Measurements from ENCODE around the gene CDK2. TPM values are rescaled to one million over a fixed set of nuclear protein-coding genes. Genes with fewer than 3 reads are reported as not detected.
A peak's percentile ranks its signal among the peaks of the same experiment; 100 is the strongest.

Gene CDK2
- total and polyA plus RNA-seq, 9 of the 15 experiments (the other 6 are each of a cell fraction or from before 2014, with no cell fraction given) = 17.4 to 213 (median 109) TPM

- TF ChIP-seq ZBTB40 (IDR thresholded peaks at IDR 0.05) = 0 out of 2 replicates have a peak, but pooled peaks have one; percentile 30
- TF ChIP-seq ZBTB40 (CRISPR knock-in tag; IDR thresholded peaks at IDR 0.05) = no peak
- TF ChIP-seq ZC3H4 (CRISPR knock-in tag; IDR thresholded peaks at IDR 0.05; ENCODE audit: borderline replicate concordance) = no peak
- TF ChIP-seq DMBX1 (CRISPR knock-in tag; IDR thresholded peaks at IDR 0.05; ENCODE audit: borderline replicate concordance) = no peak
- 0 out of 2 replicates have a peak, but pooled peaks have one; percentile 32 for TF ChIP-seq ZNF740 (CRISPR knock-in tag; IDR thresholded peaks at IDR 0.05)
- no peak; a peak in 2 of 4 replicates for TF ChIP-seq ZNF740 (tag; IDR thresholded peaks at IDR 0.05)
- TF ChIP-seq, protein P1, sequence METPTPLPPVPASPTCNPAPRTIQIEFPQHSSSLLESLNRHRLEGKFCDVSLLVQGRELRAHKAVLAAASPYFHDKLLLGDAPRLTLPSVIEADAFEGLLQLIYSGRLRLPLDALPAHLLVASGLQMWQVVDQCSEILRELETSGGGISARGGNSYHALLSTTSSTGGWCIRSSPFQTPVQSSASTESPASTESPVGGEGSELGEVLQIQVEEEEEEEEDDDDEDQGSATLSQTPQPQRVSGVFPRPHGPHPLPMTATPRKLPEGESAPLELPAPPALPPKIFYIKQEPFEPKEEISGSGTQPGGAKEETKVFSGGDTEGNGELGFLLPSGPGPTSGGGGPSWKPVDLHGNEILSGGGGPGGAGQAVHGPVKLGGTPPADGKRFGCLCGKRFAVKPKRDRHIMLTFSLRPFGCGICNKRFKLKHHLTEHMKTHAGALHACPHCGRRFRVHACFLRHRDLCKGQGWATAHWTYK (CRISPR knock-in tag; IDR thresholded peaks at IDR 0.05) = no peak
- no peak for TF ChIP-seq EZH2 (IDR thresholded peaks at IDR 0.05; ENCODE audit: borderline replicate concordance, low read depth, low read length)
- TF ChIP-seq THRAP3 (IDR thresholded peaks at IDR 0.05; ENCODE audit: borderline replicate concordance) = no peak
- no peak for TF ChIP-seq NCOA6 (IDR thresholded peaks at IDR 0.05)
- no peak for TF ChIP-seq EP400 (IDR thresholded peaks at IDR 0.05)
- no peak for TF ChIP-seq SOX6 (IDR thresholded peaks at IDR 0.05)
- TF ChIP-seq CHD2 (IDR thresholded peaks at IDR 0.05; ENCODE audit: low read depth, low read length) = no peak
- no peak for TF ChIP-seq NEUROD1 (IDR thresholded peaks at IDR 0.05; ENCODE audit: borderline replicate concordance, low read depth, low read length, partially characterized antibody)
- TF ChIP-seq PHF8 (IDR thresholded peaks at IDR 0.05; ENCODE audit: borderline replicate concordance, low read length) = 0 out of 2 replicates have a peak, but pooled peaks have one; percentile 11
- TF ChIP-seq POLR2G (IDR thresholded peaks at IDR 0.05; ENCODE audit: low read depth, low read length) = peak; percentile 21; the same call in 1 of the 2 replicates
Measured at GRCh38 chr12:56007564-56008559, 41.2 kb downstream of the CDK2 start (continued).
